ENCODE data around the gene CLCNKB. TPM values are rescaled to one million over a fixed set of nuclear protein-coding genes. Genes with fewer than 3 reads are reported as not detected.

CLCNKB gene
- total RNA-seq, 2 donors from 2014 or later = 0.12 TPM; not detected in 1

DNA sequence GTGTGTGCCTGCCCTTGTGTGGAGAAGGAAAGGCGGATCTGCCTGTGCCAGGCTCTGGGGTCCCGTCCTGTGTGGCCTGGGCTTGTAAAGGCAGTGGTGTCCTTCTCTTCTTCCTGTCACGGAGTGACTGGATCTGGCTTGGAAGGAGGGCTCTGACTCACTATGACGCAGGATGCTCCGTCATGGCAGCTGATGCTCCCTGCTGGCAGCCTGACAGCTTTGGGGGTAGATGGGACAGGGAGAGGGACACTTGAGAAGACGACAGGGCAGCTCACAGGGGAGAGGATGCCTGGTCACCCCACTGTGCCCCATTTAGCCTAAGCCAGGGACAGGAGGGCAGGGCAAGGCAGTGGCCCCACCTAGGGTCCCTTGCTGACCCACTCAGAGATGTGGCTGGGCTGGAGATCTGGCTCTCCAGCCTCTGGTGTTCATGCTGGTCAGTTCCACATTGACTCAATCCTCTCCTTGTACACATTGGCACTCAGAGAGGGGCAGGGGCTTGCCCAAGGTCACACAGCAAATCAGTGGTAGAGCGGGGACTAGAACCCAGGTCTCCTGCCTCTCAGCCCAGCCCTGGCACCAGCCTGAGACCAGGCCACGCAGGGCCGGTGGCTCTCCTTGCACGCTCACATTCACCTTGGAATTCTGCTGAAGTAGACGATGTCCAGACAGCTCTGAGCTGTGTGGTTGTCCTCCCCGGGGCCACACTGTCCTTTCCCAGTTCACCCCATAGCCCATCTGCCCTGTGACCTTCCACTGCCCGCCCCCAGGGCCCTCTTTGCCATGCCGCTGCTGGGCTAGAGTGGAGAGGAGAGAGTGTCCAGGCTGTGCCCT, 32.7 kb downstream of the CLCNKB start:
- H3K27ac ChIP-seq = no peak overlapping the region
- no peaks in the 10 kb centered on the region for H3K9me3 ChIP-seq

DNA sequence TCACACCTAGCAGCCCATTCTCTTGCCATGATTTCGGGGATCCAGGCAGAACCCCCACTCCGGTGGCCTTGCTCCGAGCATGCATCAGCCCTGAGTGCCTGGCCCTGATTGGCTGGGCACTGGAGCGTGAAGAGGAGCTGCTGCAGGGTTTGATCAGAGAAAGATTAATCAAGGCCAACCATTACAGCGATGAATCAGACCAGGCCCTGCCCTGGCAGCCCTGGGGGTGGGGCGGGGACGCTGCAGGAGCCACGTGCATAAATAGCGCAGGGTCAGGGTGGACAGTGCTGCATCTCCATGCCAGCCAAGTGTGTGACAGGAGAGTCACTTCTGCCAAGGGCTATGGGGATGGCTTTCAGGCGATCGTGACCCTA, 33.3 kb downstream of the CLCNKB start:
- Histone ChIP-seq H3K9ac (ENCODE audit: low read depth in 2 of 2, low read length in 2 of 2) (no peak overlapping the region), H3K4me3 (no peak overlapping the region), H3K27ac (no peak overlapping the region), H3K36me3 (no peaks in the 10 kb centered on the region), H3K9me3 (no peaks in the 10 kb centered on the region), H3K4me1 (peaks cover 4% of the 10 kb centered on the region), H3K27me3 (peaks cover 4% of the 10 kb centered on the region)
- intact Hi-C loops (cut with DNase I) = loop anchor here (5.0 kb wide), 1 partner anchor 285 kb away; no protein-coding TSS in a partner anchor
- TF ChIP-seq, protein P1, sequence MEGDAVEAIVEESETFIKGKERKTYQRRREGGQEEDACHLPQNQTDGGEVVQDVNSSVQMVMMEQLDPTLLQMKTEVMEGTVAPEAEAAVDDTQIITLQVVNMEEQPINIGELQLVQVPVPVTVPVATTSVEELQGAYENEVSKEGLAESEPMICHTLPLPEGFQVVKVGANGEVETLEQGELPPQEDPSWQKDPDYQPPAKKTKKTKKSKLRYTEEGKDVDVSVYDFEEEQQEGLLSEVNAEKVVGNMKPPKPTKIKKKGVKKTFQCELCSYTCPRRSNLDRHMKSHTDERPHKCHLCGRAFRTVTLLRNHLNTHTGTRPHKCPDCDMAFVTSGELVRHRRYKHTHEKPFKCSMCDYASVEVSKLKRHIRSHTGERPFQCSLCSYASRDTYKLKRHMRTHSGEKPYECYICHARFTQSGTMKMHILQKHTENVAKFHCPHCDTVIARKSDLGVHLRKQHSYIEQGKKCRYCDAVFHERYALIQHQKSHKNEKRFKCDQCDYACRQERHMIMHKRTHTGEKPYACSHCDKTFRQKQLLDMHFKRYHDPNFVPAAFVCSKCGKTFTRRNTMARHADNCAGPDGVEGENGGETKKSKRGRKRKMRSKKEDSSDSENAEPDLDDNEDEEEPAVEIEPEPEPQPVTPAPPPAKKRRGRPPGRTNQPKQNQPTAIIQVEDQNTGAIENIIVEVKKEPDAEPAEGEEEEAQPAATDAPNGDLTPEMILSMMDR (IDR thresholded peaks at IDR 0.05) = no peak
- no peak for DNase-seq

More for the DNA sequence above, 32.7 kb downstream of the CLCNKB start:
- Histone ChIP-seq H3K27me3 (peaks cover 4% of the 10 kb centered on the region), H3K4me1 (peaks cover 4% of the 10 kb centered on the region), H3K4me3 (no peak overlapping the region), H3K9ac (ENCODE audit: low read depth in 2 of 2, low read length in 2 of 2) (no peak overlapping the region), H3K36me3 (no peaks in the 10 kb centered on the region)
- intact Hi-C loops (cut with DNase I) = loop anchor here (5.0 kb wide), 1 partner anchor 286 kb away; no protein-coding TSS in a partner anchor
- no peak for DNase-seq
- TF ChIP-seq, protein P1 (IDR thresholded peaks at IDR 0.05) = no peak

DNA sequence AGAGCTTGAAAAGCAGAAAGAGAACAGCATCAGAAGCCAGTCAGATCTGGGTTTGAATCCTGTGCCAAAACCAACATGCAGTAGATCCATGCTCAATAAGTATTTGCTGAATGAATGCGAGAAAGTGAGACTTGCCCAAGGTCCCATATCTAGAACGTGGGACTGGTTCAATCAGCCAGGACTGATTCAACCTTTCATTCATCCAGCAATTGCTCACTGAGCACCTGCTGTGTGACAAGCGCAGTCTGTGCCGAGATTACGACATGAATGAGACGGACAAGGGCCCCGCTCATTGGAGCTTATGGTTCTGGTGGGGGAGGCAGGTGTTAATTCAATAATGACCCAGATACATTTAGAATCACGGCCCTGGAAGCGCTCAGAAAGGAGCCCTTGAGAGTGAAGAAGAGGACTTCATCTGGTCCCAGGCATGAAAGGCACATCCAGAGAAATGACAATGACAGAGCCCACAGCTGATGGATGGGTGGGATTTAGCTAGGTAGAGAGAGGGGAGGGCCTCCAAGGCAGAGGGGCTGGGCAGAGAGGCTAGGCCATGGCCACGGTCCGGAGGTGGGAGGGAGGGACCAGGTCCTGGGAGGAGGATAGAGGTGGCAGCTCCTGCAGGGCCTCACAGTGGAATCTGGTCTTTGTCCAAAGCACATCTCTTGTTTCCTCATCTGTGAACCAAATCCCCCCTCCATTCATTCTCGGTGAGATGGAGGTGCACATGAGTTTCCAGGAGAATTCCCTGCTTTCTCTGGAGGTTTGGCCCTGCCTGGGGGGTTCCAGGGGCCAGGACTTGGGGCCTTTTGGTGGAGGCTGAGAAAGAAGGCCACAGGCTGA, 34.0 kb downstream of the CLCNKB start:
- no peaks in the 10 kb centered on the region for H3K9me3 ChIP-seq
- TF ChIP-seq, protein P1 (IDR thresholded peaks at IDR 0.05) = no peak
- no peak for DNase-seq
- intact Hi-C loops (cut with DNase I) = loop anchor here (2.0 to 5.0 kb wide), 2 partner anchors 167 to 285 kb away; no protein-coding TSS in a partner anchor
- H3K27me3 ChIP-seq = peaks cover 4% of the 10 kb centered on the region
- peaks cover 6% of the 10 kb centered on the region for H3K4me1 ChIP-seq
- no peak overlapping the region for H3K27ac ChIP-seq
- no peak overlapping the region for H3K4me3 ChIP-seq
- no peak overlapping the region for H3K9ac ChIP-seq (ENCODE audit: low read depth in 2 of 2, low read length in 2 of 2)
- H3K36me3 ChIP-seq = no peaks in the 10 kb centered on the region

DNA sequence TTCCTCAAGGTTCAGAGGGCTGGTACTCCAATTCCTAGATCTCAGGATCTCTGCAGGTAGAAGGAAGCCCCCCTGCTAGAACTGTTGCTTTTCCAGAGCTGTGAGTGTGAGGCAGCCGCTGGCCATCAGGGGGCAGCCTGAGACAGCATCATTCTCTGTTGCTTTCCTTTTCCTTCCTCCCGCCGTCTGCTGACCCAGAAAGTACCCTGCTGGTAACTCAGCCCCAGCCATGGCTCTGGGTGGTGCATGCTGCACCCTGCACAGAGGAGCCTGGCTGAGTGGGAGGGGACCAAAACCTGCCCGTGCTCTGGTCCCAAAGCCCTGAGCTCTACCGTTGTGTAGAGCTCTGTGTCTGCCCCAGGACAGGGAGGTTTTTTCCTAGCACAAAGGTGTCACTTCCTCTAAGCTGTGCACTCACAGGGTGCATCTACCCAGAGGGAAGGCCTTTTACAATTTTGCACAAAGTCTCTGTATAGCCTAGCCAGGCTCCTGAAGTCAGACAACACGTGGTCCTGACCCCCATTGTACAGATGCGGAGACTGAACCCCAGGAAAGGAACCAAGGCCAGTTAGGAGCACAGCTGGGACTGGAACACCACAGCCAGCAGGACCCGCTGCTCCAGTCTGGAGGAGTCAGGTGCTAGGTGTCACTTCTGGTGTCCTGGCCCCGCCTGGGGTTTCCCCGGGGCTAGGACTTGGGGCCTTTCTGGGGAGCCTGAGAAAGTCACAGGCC, 35.5 kb downstream of the CLCNKB start:
- Histone ChIP-seq H3K27me3 (no peaks in the 10 kb centered on the region), H3K9ac (ENCODE audit: low read depth in 2 of 2, low read length in 2 of 2) (peak overlapping the region in 1 of 2 donors; percentile 51), H3K9me3 (no peaks in the 10 kb centered on the region), H3K4me1 (peaks cover 7% of the 10 kb centered on the region), H3K27ac (no peak overlapping the region), H3K4me3 (no peak overlapping the region), H3K36me3 (no peaks in the 10 kb centered on the region)
- peak; percentile 84 for DNase-seq
- intact Hi-C loops (cut with DNase I) = loop anchor here (1.0 to 5.0 kb wide), 3 partner anchors 109 to 283 kb away; no protein-coding TSS in a partner anchor
- TF ChIP-seq, protein P1 (IDR thresholded peaks at IDR 0.05) = peak; percentile 79
